WTC11 (cell line): ENCODE data around the gene TRMT1L. TPM values are rescaled to one million over a fixed set of nuclear protein-coding genes. Genes with fewer than 3 reads are reported as not detected.
A peak's percentile ranks its signal among the peaks of the same experiment; 100 is the strongest.

ENCODE experiments used
- ATAC-seq: fragments of 200-7000 bp; cut with Tn5 transposase; 2 replicates; pipeline ENCODE4 v1.10.0; 2021; ENCODE audit warnings: mild to moderate bottlenecking, moderate library complexity
- CTCF ChIA-PET: fragments of 300-600 bp; sonication (Branson Sonifier 250); formaldehyde crosslinking; loops from one replicate; lab custom pipeline; 2021; ENCODE audit warnings: antibody characterized with exemption; lab: Charles Lee
- POLR2A ChIA-PET: fragments of 350-600 bp; sonication (Branson Sonifier 250); formaldehyde crosslinking; loops from one replicate; lab custom pipeline; 2021; ENCODE audit warnings: antibody characterized with exemption; lab: Charles Lee
- DNase-seq: peaks from one replicate; pipeline ENCODE4 v3.0.0; 2021; ENCODE audit warnings: low spot score
- H3K27ac Mint-ChIP-seq: 2 replicates; pipeline ENCODE4 v1.8.0; 2021; ENCODE audit warnings: mixed read lengths
- H3K27me3 Mint-ChIP-seq: 2 replicates; pipeline ENCODE4 v1.8.0; 2021; ENCODE audit warnings: low read depth, mild to moderate bottlenecking, moderate library complexity, mixed read lengths
- H3K36me3 Mint-ChIP-seq: 2 replicates; pipeline ENCODE4 v1.8.0; 2021; ENCODE audit warnings: mixed read lengths
- H3K4me1 Mint-ChIP-seq: 2 replicates; pipeline ENCODE4 v1.8.0; 2022; ENCODE audit warnings: mixed read lengths
- H3K4me3 Mint-ChIP-seq: 2 replicates; pipeline ENCODE4 v1.8.0; 2021; ENCODE audit warnings: mild to moderate bottlenecking, moderate library complexity, mixed read lengths
- H3K9me3 Mint-ChIP-seq: 2 replicates; pipeline ENCODE4 v1.8.0; 2021; ENCODE audit warnings: mixed read lengths
- ARID4B ChIP-seq: sonication (generic); formaldehyde crosslinking; IDR thresholded peaks from 2 replicates; pipeline ENCODE4 v1.8.0; 2023; ENCODE audit warnings: missing genetic modification reagents, mild to moderate bottlenecking, borderline replicate concordance
- E2F5 ChIP-seq: sonication (generic); formaldehyde crosslinking; IDR thresholded peaks from 2 replicates; pipeline ENCODE4 v1.8.1; 2022; ENCODE audit warnings: mild to moderate bottlenecking, moderate library complexity, missing genetic modification reagents
- ERG ChIP-seq: fragments of 250-450 bp; sonication (Bioruptor Pico); IDR thresholded peaks from 2 replicates; pipeline ENCODE4 v1.8.0; 2021; ENCODE audit warnings: mild to moderate bottlenecking
- MYBL2 ChIP-seq: sonication (generic); formaldehyde crosslinking; IDR thresholded peaks from 2 replicates; pipeline ENCODE4 v1.8.1; 2023; ENCODE audit warnings: mild to moderate bottlenecking, moderate library complexity, missing genetic modification reagents
- NFE2L1 ChIP-seq: sonication (generic); formaldehyde crosslinking; IDR thresholded peaks from 2 replicates; pipeline ENCODE4 v1.8.1; 2023; ENCODE audit warnings: missing genetic modification reagents
- NR3C1 ChIP-seq: sonication (generic); formaldehyde crosslinking; conservative IDR thresholded peaks from 2 replicates; pipeline ENCODE4 v1.8.1; 2023; ENCODE audit warnings: low read depth, mild to moderate bottlenecking, missing genetic modification reagents
- PRDM15 ChIP-seq: sonication (generic); formaldehyde crosslinking; IDR thresholded peaks from 2 replicates; pipeline ENCODE4 v1.8.0; 2022; ENCODE audit warnings: missing genetic modification reagents
- PREB ChIP-seq: sonication (generic); formaldehyde crosslinking; IDR thresholded peaks from 2 replicates; pipeline ENCODE4 v1.8.1; 2022; ENCODE audit warnings: mild to moderate bottlenecking, missing genetic modification reagents, moderate library complexity, borderline replicate concordance
- USF1 ChIP-seq: sonication (generic); formaldehyde crosslinking; IDR thresholded peaks from 2 replicates; pipeline ENCODE4 v1.8.0; 2022; ENCODE audit warnings: mild to moderate bottlenecking, missing genetic modification reagents
- ZNF219 ChIP-seq: sonication (generic); formaldehyde crosslinking; IDR thresholded peaks from 2 replicates; pipeline ENCODE4 v1.8.0; 2023; ENCODE audit warnings: missing genetic modification reagents, mild to moderate bottlenecking, borderline replicate concordance
- ZNF416 ChIP-seq: fragments of 250-450 bp; sonication (Bioruptor Pico); IDR thresholded peaks from 2 replicates; pipeline ENCODE4 v1.9.0; 2021; ENCODE audit warnings: mild to moderate bottlenecking, inconsistent platforms
- total RNA-seq: library from RNA; stranded (reverse); gene quantifications from 3 replicates; pipeline ENCODE4 v1.2.3, GENCODE V29; 2021

Gene TRMT1L
- total RNA-seq, 1 experiment from 2014 or later, result 24.7 TPM

- H3K27ac Mint-ChIP-seq, result peak overlapping the region; percentile 86
- ChIA-PET POLR2A (interaction anchor here (0.6 to 0.7 kb wide), 3 partner anchors 112 to 199 kb away, joined by 3 read pairs; no protein-coding TSS in a partner anchor), CTCF (interaction anchor here (1.0 to 2.3 kb wide), 4 partner anchors 12 to 523 kb away, joined by 3 to 20 read pairs (median 4); partner anchors contain the start of gene IVNS1ABP)
- no peaks in the 10 kb centered on the region for H3K36me3 Mint-ChIP-seq
- TF ChIP-seq ZNF219 (CRISPR knock-in tag) (no peak), PREB (CRISPR knock-in tag) (no peak), PRDM15 (CRISPR knock-in tag) (no peak), USF1 (CRISPR knock-in tag) (0 out of 2 replicates have a peak, but pooled peaks have one; percentile 1), NR3C1 (CRISPR knock-in tag) (no peak), NFE2L1 (CRISPR knock-in tag) (0 out of 2 replicates have a peak, but pooled peaks have one; percentile 5)
- no peaks in the 10 kb centered on the region for H3K9me3 Mint-ChIP-seq
- no peak for DNase-seq
- H3K4me3 Mint-ChIP-seq, result peak overlapping the region; percentile 98
- ATAC-seq, result no peak
- H3K27me3 Mint-ChIP-seq, result peaks cover 3% of the 10 kb centered on the region; the same call in 1 of the 2 replicates
- peaks cover 16% of the 10 kb centered on the region for H3K4me1 Mint-ChIP-seq
Observed at GRCh38 chr1:185157599-185158412, 1.1 kb upstream of the TRMT1L start.

- no peaks in the 10 kb centered on the region for H3K36me3 Mint-ChIP-seq
- H3K27me3 Mint-ChIP-seq, result peaks cover 3% of the 10 kb centered on the region; the same call in 1 of the 2 replicates
- H3K27ac Mint-ChIP-seq, result peak overlapping the region; percentile 94
- TF ChIP-seq MYBL2 (CRISPR knock-in tag), result no peak
- TF ChIP-seq ARID4B, result 0 out of 2 replicates have a peak, but pooled peaks have one; percentile 64
- no peak for TF ChIP-seq ZNF219 (CRISPR knock-in tag)
- TF ChIP-seq ZNF416 (CRISPR knock-in tag), result peak; percentile 6; the same call in 1 of the 2 replicates
- TF ChIP-seq ERG (CRISPR knock-in tag), result no peak
- TF ChIP-seq E2F5 (CRISPR knock-in tag), result 0 out of 2 replicates have a peak, but pooled peaks have one; percentile 32
- CTCF ChIA-PET, result interaction anchor here (2.1 kb wide), 1 partner anchor 14 kb away, joined by 9 read pairs; no protein-coding TSS in a partner anchor
- no peaks in the 10 kb centered on the region for H3K9me3 Mint-ChIP-seq
- peaks cover 16% of the 10 kb centered on the region for H3K4me1 Mint-ChIP-seq
- ATAC-seq (peak; percentile 27), DNase-seq (no peak)
- peak overlapping the region; percentile 98 for H3K4me3 Mint-ChIP-seq
- POLR2A ChIA-PET, result interaction anchor here (0.6 to 0.9 kb wide), 3 partner anchors 23 to 160 kb away, joined by 3 to 6 read pairs (median 4); partner anchors contain the start of genes IVNS1ABP and RNF2
Observed at GRCh38 chr1:185156288-185156853, 382 bp downstream of the TRMT1L start.
